Endothelial cell of umbilical vein (primary cell): ENCODE measurements around the gene CROCC. TPM values are rescaled to one million over a fixed set of nuclear protein-coding genes. Genes with fewer than 3 reads are reported as not detected.

Experiments used
- BruUV-seq: library from RNA; stranded (reverse); fragments of 400-500 nt; replicated peaks from 2 replicates; lab custom pipeline; 2021; lab: Mats Ljungman, UMichigan
- CTCF ChIA-PET: fragments of 300-600, 350-600 bp; sonication (Branson Sonifier 250); formaldehyde crosslinking; loops from one replicate; lab custom pipeline; 2021; ENCODE audit warnings: antibody characterized with exemption, inconsistent platforms; lab: Charles Lee
- POLR2A ChIA-PET: fragments of 300-600, 350-600 bp; sonication (Branson Sonifier 250); formaldehyde crosslinking; loops from one replicate; lab custom pipeline; 2021; ENCODE audit warnings: antibody characterized with exemption, inconsistent platforms; lab: Charles Lee
- DNase-seq: peaks from one replicate; pipeline ENCODE4 v3.0.0-alpha.2; 2011; ENCODE audit warnings: low read depth, low spot score
- FAIRE-seq: peaks from 2 replicates; lab custom pipeline; 2011; peaks lifted over from hg19 to GRCh38; lab: Jason Lieb, UNC
- H2AFZ ChIP-seq: 2 replicates; pipeline ENCODE4 v1.6.0; 2012; ENCODE audit warnings: low read depth, low read length, control low read depth, inconsistent platforms
- H3K27ac ChIP-seq: 2 replicates; pipeline ENCODE4 v1.5.1; 2011; ENCODE audit warnings: low read depth, mild to moderate bottlenecking, control low read depth, low read length, moderate library complexity; ENCODE audit not compliant: insufficient read depth
- H3K27me3 ChIP-seq, 2 experiments: 2 replicates each; pipeline versions ENCODE4 v1.6.0 to v1.6.1; 2011; ENCODE audit warnings: low read length in 2 of 2, mixed read lengths in 1 of 2; ENCODE audit not compliant: control insufficient read depth in 2 of 2, insufficient read depth in 2 of 2
- H3K36me3 ChIP-seq, 2 experiments: 2 replicates in 1 of 2; 3 replicates in 1 of 2; pipeline ENCODE4 v1.5.1; 2011; ENCODE audit warnings: low read length in 2 of 2, mild to moderate bottlenecking in 1 of 2, moderate library complexity in 1 of 2; ENCODE audit not compliant: control insufficient read depth in 2 of 2, insufficient read depth in 2 of 2; ENCODE audit errors: extremely low read depth in 1 of 2
- H3K4me1 ChIP-seq: 3 replicates; pipeline ENCODE4 v1.5.1; 2011; ENCODE audit warnings: mild to moderate bottlenecking, low read length; ENCODE audit not compliant: control insufficient read depth, insufficient read depth; ENCODE audit errors: extremely low read depth
- H3K4me2 ChIP-seq: 2 replicates; pipeline ENCODE4 v1.6.1; 2011; ENCODE audit warnings: low read length, control low read depth, mixed read lengths; ENCODE audit not compliant: insufficient read depth
- H3K4me3 ChIP-seq, 3 experiments: fragments of 200-600 bp in 1 of 3; sonication (generic), shearing (Covaris generic) in 1 of 3; replicated peaks in 1 of 3; 2 replicates each; pipeline ENCODE4 v1.5.1; 2011 to 2016; ENCODE audit warnings: control low read depth in 3 of 3, low read length in 3 of 3, mild to moderate bottlenecking in 2 of 3, inconsistent platforms in 1 of 3, low read depth in 1 of 3, moderate library complexity in 1 of 3; ENCODE audit not compliant: insufficient read depth in 1 of 3
- H3K79me2 ChIP-seq: 2 replicates; pipeline ENCODE4 v1.6.0; 2012; ENCODE audit warnings: low read length, inconsistent platforms; ENCODE audit not compliant: control insufficient read depth, insufficient read depth
- H3K9ac ChIP-seq: replicated peaks from 2 replicates; pipeline ENCODE3; 2011; ENCODE audit warnings: low read length, control low read depth; ENCODE audit not compliant: insufficient read depth; ENCODE audit errors: extremely low read depth
- H3K9me1 ChIP-seq: replicated peaks from 3 replicates; pipeline ENCODE4 v1.6.0; 2011; ENCODE audit warnings: mild to moderate bottlenecking, low read length; ENCODE audit not compliant: control insufficient read depth, insufficient read depth; ENCODE audit errors: extremely low read depth
- H3K9me3 ChIP-seq: replicated peaks from 2 replicates; pipeline ENCODE4 v1.5.1; 2012; ENCODE audit warnings: low read length, inconsistent platforms; ENCODE audit not compliant: control insufficient read depth, insufficient read depth
- H4K20me1 ChIP-seq: replicated peaks from 2 replicates; pipeline ENCODE3; 2011; ENCODE audit warnings: mild to moderate bottlenecking, low read length; ENCODE audit not compliant: control insufficient read depth, insufficient read depth; ENCODE audit errors: extremely low read depth
- EZH2 ChIP-seq: IDR thresholded peaks from 2 replicates; pipeline ENCODE4 v1.6.1; 2012; ENCODE audit warnings: borderline replicate concordance, low read depth, mild to moderate bottlenecking, moderate library complexity, low read length, inconsistent platforms; ENCODE audit not compliant: severe bottlenecking
- FOS ChIP-seq: IDR thresholded peaks from 2 replicates; pipeline ENCODE4 v1.6.1; 2011; ENCODE audit warnings: mild to moderate bottlenecking, low read length, moderate library complexity, borderline replicate concordance; ENCODE audit not compliant: insufficient read depth
- GATA2 ChIP-seq: IDR thresholded peaks from 2 replicates; pipeline ENCODE4 v1.7.0; 2011; ENCODE audit warnings: low read depth, mild to moderate bottlenecking, moderate library complexity, mixed read lengths, low read length; ENCODE audit not compliant: insufficient read length, insufficient read depth
- JUN ChIP-seq: IDR thresholded peaks from 2 replicates; pipeline ENCODE4 v1.6.1; 2011; ENCODE audit warnings: borderline replicate concordance, low read depth; ENCODE audit not compliant: insufficient read length, insufficient read depth
- MAX ChIP-seq: IDR thresholded peaks from 2 replicates; pipeline ENCODE4 v1.6.1; 2011; ENCODE audit not compliant: insufficient read depth, insufficient read length
- MYC ChIP-seq: IDR thresholded peaks from one replicate; pipeline ENCODE4 v1.6.1; 2011; ENCODE audit warnings: mild to moderate bottlenecking, low read depth, low read length
- POLR2A ChIP-seq: IDR thresholded peaks from 2 replicates; pipeline ENCODE4 v1.6.1; 2012; ENCODE audit warnings: low read depth, mild to moderate bottlenecking, control low read depth, low read length
- POLR2AphosphoS5 ChIP-seq: IDR thresholded peaks from 2 replicates; pipeline ENCODE4 v1.6.1; 2012; ENCODE audit warnings: low read depth, mild to moderate bottlenecking, control low read depth, low read length, moderate library complexity; ENCODE audit not compliant: insufficient read depth
- dilution Hi-C: fragments of 300-500 bp; cut with MboI; formaldehyde crosslinking; loops from one replicate; pipeline ENCODE4 v1.15.0; 2019; ENCODE audit warnings: low sequenced_read_pairs; ENCODE audit not compliant: extremely low pct_ligation_motif_present
- intact Hi-C: fragments of 100-400 bp; cut with micrococcal nuclease; formaldehyde crosslinking; loops from one replicate; pipeline ENCODE4 v1.10.0; 2022
- polyA plus RNA-seq, 4 experiments: library from polyadenylated mRNA; depleted of rRNA in 3 of 4; stranded (reverse) in 3 of 4; unstranded in 1 of 4; fragments of >200 nt; gene quantifications; 2 replicates each; pipeline versions ENCODE4 v1.2.1 to v1.2.3, GENCODE V29; 2011 to 2012; ENCODE audit warnings: missing spikeins in 1 of 4
- total RNA-seq: library from RNA; stranded (reverse); gene quantifications from 2 replicates; pipeline ENCODE4 v1.2.3, GENCODE V29; 2021
- TF ChIP-seq, protein P1 (sequence below), 2 donors: IDR thresholded peaks; 1 replicate in 1 of 2; 2 replicates in 1 of 2; pipeline ENCODE4 v1.5.1; 2011; ENCODE audit warnings: low read length in 2 of 2, mild to moderate bottlenecking in 2 of 2, moderate library complexity in 2 of 2, control low read depth in 1 of 2, inconsistent platforms in 1 of 2, low read depth in 1 of 2; ENCODE audit not compliant: insufficient read depth in 1 of 2; ENCODE audit errors: extremely low read depth in 1 of 2

Gene CROCC
- total and polyA plus RNA-seq, 2 donors (not counting 3 experiments of a cell fraction or from before 2014, with no cell fraction given): 18.3 to 35.5 TPM

DNA sequence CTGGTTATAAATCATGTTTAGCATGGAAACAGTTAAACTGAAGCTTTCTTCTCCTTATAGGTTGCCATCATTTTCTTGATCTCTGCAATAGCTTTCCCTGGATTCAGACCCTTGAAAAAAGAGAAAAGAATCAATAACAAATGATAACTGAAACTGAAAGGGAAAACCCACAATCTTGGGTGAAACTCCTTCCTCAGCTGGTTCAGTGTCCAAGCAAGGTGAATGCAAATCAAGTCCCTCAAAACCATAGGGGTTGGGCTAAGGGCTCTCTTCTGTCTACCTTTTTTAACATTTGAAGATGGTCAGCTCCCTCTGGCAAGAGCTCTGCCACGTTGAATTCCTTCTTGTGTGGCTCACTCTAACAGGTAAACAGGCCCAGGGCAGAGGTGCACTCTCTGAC lies 97.1 kb downstream of the CROCC start:
- intact Hi-C loops: no loop called here
- Histone ChIP-seq H3K4me1 (peaks cover 6% of the 10 kb centered on the region), H3K27me3 (no peaks in the 10 kb centered on the region), H3K36me3 (peaks cover 18 to 32% of the 10 kb centered on the region in 2 experiments), H3K9me1 (no peaks in the 10 kb centered on the region), H3K79me2 (no peaks in the 10 kb centered on the region), H4K20me1 (no peaks in the 10 kb centered on the region), H3K27ac (no peak overlapping the region), H3K4me3 (no peak overlapping the region), H2AFZ (no peak overlapping the region), H3K4me2 (no peak overlapping the region), H3K9ac (no peak overlapping the region), H3K9me3 (no peaks in the 10 kb centered on the region)
- POLR2A ChIA-PET: no interaction called here
- no peak for FAIRE-seq
- BruUV-seq: no TSS peak
- dilution Hi-C loops: no loop called here
- no peak for DNase-seq
- CTCF ChIA-PET: interaction anchor here (1.0 to 2.3 kb wide), 5 partner anchors 26 to 95 kb away, joined by 3 to 6 read pairs (median 4); no protein-coding TSS in a partner anchor
- TF ChIP-seq MAX: no peak
- TF ChIP-seq FOS: no peak
- no peak for TF ChIP-seq GATA2
- no peak for TF ChIP-seq POLR2AphosphoS5
- no peak for TF ChIP-seq MYC
- TF ChIP-seq EZH2: no peak
- TF ChIP-seq, protein P1, sequence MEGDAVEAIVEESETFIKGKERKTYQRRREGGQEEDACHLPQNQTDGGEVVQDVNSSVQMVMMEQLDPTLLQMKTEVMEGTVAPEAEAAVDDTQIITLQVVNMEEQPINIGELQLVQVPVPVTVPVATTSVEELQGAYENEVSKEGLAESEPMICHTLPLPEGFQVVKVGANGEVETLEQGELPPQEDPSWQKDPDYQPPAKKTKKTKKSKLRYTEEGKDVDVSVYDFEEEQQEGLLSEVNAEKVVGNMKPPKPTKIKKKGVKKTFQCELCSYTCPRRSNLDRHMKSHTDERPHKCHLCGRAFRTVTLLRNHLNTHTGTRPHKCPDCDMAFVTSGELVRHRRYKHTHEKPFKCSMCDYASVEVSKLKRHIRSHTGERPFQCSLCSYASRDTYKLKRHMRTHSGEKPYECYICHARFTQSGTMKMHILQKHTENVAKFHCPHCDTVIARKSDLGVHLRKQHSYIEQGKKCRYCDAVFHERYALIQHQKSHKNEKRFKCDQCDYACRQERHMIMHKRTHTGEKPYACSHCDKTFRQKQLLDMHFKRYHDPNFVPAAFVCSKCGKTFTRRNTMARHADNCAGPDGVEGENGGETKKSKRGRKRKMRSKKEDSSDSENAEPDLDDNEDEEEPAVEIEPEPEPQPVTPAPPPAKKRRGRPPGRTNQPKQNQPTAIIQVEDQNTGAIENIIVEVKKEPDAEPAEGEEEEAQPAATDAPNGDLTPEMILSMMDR (IDR thresholded peaks at IDR 0.05; ENCODE audit: extremely low read depth in 1 of 2, insufficient read depth in 1 of 2, low read depth in 1 of 2, low read length in 2 of 2): no peak
- no peak for TF ChIP-seq JUN
- no peak for TF ChIP-seq POLR2A
